ENCODE measurements around the gene SPATA9.
A peak's percentile ranks its signal among the peaks of the same experiment; 100 is the strongest.
"Not testable (repeated sequence)": the region's sequence is repeated elsewhere in the genome, so short reads cannot be mapped to it uniquely, and the experiment has no call there.

SPATA9 gene

DNA sequence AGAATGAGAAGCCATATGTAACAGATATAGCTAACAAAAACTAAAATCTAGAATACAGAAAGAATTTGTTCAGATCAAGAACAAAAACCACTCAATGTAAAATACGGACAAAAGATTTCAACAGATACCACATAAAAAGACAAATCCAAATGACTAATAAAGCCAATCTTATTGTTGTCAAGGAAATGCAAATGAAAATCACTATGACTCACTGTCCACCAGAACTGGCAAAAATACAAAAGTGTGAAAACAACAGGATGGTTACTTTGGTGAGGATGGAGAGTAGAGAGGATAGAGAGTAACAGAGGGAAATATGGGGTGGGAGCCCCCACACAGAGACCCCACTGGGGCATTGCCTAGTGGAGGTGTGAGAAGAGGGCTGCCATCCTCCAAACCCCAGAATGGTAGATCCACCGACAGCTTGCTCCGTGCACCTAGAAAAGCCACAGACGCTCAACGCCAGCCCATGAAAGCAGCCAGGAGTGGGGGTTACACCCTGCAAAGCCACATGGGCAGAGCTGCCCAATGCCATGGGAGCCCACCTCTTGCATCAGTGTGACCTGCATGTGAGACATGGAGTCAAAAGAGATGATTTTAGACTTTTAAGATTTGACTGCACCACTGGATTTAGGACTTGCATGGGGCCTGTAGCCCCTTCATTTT lies 33.1 kb upstream of the SPATA9 start:
- DNase-seq, result peak; percentile 16

DNA sequence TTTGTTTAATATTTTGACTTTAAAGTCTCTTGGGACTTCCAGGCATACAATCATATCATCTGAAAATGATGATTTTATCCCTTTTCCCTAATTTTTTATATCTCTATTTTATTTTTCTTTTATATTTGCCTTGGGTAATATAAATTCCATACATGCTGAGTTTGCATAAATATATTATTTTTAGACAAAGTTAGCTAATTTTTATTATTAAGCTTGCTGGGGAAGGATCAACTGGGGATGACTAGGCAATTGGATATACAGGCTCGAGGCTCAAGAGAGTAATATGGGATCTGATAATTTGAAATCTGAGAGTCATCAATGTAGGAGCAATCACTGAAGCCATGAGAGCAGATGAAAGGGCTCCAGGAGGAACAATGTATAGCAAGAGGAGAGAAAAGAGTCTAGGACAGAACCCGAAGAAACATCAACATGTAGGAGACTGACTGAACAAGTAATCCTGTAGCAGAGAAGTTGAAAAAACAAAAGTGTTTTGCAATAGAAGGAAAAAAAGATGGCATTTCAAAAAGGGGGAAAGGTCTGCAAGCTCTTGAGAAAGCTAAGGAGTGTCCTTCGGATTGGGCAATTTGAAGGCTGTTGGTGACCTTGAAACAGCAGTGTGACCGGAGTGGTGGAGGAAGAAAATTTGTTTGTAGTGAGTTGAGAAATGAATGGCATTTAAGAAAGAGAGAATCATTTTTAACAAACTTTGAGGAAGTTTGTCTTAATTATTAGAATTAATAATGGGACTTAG lies 31.3 kb upstream of the SPATA9 start:
- no peak for DNase-seq

DNA sequence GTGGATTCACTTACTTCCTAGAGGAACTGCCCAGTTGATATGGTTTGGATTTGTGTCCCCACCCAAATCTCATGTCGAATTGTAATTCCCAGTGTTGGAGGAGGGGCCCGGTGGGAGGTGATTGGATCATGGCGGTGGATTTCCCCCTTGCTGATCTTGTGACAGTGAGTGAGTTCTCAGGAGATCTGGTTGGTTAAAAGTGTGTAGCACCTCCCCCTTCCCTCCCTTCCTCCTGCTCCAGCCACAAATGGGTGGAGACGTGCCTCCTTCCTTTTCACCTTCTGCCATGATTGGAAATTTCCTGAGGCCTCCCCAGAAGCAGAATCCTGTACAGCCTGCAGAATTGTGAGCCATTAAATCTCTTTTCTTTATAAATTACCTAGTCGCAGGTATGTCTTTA lies 30.5 kb upstream of the SPATA9 start:
- DNase-seq, result not testable (repeated sequence)

DNA sequence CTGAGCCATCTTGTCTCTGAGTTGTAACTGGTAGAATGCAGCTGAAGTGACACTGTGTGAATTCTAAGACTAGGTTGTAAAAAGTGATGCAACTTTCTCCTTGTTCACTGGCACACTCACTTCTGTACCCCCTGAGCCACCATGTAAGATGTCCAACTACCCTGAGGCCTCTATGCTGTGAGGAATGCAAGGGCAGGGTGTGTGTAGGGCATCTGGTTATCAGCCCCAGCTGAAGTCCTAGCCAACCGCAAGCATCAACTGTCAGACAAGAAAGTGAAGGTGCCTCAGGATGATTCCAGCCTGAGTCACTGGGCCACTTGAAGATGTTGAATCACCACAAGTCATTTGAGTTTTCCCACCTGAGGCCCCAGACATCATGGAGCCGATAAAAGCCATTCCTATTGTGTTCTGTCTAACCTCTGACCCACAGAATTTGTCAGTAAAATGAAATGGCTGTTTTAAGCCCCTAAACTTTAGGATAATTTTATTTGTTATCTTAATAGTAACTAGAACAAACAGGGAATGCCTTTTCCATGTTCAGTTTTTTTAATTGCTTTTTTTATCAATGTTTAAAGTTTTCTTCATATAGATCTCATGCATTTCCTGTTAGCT lies 29.7 kb upstream of the SPATA9 start:
- DNase-seq, result peak; percentile 73

- no peak for DNase-seq
These were observed 28.9 kb upstream of the SPATA9 start for GRCh38 chr5:95711501-95712346.

DNA sequence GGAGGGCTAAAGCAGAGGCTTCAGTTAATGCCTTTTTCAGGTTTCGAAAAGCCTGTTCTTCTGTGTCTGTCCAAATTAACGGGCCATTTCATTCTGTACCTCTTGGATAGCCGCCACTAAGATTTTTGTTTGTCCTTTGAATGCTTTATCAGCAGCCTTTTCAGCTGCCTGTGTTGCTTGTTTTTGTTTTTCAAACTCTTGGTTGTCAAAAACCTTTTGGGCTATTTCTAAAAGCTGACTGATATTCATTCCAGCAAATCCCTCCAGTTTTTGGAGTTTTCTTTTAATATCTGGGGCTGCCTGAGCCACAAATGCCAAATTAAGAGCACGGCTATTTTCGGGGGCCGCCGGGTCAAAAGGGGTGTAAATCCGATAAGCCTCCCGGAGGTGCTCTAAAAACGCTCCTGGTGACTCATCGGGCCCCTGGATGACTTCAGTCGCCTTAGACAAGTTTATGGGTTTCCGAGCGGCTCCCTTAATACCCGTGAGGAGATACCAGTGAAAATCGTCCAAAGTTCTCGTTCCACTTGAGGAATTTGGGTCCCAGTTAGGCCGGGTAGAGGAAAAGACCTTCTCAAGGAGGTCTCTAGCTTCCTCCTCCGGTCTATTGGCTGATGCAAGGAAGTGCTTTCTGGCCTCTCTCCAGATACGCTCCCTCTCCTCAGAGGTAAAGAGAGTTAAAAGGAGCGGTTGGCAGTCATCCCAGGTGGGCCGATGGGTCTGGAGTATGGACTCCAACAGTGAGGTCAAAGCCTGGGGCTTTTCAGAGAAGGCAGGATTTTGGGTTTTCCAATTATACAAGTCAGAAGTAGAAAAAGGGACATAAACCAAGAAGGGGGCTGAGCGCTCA lies 28.1 kb upstream of the SPATA9 start:
- DNase-seq, result not testable (repeated sequence)

DNA sequence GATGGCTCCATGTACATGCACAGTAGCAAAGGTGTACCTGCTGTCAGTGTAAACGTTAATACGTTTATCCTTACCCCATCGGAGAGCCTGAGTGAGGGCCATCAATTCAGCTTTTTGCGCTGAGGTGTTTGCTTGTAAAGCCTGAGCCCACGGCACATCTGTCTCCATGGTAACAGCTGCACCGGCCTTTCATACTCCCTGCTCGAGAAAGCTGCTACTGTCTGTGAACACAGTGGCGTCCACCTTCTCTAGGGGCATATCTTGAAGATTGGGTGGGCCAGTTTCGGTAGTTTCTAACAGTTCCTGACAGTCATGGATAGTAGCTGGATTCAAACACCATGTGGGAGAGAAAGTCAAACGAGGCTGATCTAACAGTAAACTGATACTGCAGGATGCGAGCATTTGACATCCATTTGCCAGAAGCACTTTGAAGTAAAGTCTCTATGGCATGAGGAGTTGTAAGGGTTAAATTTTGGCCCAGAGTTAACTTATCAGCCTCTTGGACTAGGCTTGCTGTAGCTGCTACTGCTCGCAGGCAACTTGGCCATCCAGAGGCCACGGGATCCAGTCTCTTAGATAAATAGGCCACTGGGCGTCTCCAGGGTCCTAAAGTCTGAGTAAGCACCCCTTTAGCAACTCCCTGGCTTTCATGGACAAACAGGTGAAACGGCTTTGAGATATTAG lies 27.3 kb upstream of the SPATA9 start:
- no peak for DNase-seq

DNA sequence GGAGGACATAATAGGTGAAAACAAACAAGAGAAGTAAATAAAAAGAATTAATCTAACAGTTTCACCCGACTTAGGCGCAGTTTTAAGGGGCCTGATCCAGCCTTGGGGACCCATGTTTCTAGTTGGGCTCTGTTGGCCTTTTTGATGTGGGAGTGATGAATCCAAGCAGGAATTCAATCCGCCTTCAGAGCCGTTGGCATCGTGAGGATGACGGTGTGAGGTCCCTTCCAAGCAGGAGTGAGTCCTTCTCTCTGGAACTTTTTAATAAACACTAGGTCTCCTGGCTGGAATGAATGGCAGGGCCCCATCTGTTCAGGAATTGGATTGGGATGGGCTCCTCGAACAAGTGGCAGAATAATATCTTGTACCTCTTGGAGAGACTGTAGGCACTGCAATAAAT lies 26.1 kb upstream of the SPATA9 start:
- DNase-seq, result no peak

GRCh38 chr5:95707534-95708188 lies 24.9 kb upstream of the SPATA9 start:
- not testable (repeated sequence) for DNase-seq

- no peak for DNase-seq
These were observed 24.3 kb upstream of the SPATA9 start for GRCh38 chr5:95707055-95707454.

DNA sequence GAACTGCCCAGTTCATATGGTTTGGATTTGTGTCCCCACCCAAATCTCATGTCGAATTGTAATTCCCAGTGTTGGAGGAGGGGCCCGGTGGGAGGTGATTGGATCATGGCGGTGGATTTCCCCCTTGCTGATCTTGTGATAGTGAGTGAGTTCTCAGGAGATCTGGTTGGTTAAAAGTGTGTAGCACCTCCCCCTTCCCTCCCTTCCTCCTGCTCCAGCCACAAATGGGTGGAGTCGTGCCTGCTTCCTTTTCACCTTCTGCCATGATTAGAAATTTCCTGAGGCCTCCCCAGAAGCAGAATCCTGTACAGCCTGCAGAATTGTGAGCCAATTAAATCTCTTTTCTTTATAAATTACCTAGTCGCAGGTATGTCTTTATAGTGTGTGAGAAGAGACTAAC lies 23.4 kb upstream of the SPATA9 start:
- DNase-seq, result not testable (repeated sequence)

DNA sequence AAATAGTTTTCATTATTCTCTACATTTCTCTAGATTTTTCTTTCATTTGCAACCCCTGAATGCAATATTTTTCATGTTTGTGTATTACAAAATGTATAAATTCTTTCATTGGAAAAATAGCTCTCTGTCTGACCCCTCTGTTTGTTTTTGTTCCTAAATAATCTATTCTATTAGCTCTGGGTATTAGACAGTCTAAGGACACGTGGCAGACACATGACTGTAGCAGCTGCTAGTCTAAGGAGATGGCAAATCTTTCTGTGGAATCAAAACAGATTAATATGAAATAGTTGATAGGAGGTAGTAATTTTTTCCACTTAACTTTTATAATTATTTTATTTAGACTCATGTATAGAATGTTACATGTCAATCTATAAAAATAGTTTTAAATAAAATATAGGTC lies 21.4 kb upstream of the SPATA9 start:
- no peak for DNase-seq

- DNase-seq, result no peak
These were observed 18.3 kb upstream of the SPATA9 start for GRCh38 chr5:95701074-95701473.

DNA sequence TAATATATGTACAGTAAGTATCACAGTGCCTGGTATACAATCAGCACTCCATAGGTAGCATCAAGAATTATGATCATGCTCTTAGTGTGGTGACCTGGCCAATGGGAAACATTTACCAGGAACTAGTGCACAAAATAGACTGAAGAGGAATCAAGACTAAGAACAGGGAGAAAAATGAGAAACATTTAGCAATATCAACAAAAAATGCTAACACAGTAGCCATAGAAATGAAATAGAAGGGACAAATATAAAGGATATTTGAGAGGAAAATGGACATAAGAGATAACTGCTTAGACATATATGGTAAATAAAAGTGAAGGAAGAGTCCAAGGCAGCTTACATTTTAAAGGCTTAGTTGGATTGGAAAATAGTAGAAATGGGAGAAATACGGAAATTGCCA lies 16.5 kb upstream of the SPATA9 start:
- DNase-seq, result no peak

GRCh38 chr5:95697781-95698681 lies 15.2 kb upstream of the SPATA9 start:
- DNase-seq, result no peak

- DNase-seq, result no peak
These were observed 7.5 kb upstream of the SPATA9 start for GRCh38 chr5:95690333-95690732.

GRCh38 chr5:95689680-95690079 lies 6.9 kb upstream of the SPATA9 start:
- no peak for DNase-seq

- no peak for DNase-seq
These were observed 3.9 kb upstream of the SPATA9 start for GRCh38 chr5:95686651-95687050.

GRCh38 chr5:95684361-95684760 lies 1.6 kb upstream of the SPATA9 start:
- no peak for DNase-seq

DNA sequence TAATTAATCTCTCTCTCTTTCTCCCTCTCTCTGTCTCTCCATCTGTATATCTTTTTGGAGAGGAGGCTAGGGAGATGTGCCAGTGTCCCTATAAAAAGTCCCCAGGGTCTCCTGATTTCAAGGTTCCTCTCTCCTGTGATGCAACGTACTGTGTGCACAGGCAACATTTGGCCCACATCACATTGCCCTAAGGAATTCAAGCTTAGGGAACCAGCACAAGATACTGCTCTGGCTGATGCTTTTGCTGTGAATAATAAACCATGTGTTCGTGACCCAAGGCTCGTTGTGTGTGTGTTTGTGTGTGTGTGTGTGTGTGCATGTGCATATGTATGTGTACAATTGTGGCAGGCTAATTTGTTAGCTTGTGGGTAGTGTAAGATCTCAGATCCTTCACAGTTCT lies 9.7 kb downstream of the SPATA9 start:
- no peak for DNase-seq
